Measurements from ENCODE around the gene GABRA5. TPM values are rescaled to one million over a fixed set of nuclear protein-coding genes. Genes with fewer than 3 reads are reported as not detected.
"Not testable (repeated sequence)": the region's sequence is repeated elsewhere in the genome, so short reads cannot be mapped to it uniquely, and the experiment has no call there.

Gene GABRA5
- total RNA-seq, 4 donors from 2014 or later = not detected

DNA sequence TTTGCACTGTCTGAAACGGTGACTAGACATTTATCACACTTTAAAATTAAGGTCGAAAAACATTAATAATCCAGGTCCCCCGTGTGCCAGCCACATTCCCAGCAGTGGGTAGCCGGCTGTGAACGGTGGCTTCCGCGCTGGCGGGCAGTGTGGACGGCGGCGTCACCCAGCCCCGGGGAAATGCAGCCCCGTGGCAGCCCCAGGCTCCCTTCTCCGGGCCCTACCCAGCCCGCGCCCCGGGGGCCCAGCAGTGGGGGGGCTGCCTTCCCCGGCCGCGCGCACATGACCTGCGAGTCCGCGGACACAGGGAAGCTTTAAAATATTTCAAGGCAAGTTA is 25.3 kb downstream of the GABRA5 start:
- ATAC-seq (ENCODE audit: low FRiP score) = no peak
- no peak for DNase-seq (ENCODE audit: low spot score)
- TF ChIP-seq, protein P1, sequence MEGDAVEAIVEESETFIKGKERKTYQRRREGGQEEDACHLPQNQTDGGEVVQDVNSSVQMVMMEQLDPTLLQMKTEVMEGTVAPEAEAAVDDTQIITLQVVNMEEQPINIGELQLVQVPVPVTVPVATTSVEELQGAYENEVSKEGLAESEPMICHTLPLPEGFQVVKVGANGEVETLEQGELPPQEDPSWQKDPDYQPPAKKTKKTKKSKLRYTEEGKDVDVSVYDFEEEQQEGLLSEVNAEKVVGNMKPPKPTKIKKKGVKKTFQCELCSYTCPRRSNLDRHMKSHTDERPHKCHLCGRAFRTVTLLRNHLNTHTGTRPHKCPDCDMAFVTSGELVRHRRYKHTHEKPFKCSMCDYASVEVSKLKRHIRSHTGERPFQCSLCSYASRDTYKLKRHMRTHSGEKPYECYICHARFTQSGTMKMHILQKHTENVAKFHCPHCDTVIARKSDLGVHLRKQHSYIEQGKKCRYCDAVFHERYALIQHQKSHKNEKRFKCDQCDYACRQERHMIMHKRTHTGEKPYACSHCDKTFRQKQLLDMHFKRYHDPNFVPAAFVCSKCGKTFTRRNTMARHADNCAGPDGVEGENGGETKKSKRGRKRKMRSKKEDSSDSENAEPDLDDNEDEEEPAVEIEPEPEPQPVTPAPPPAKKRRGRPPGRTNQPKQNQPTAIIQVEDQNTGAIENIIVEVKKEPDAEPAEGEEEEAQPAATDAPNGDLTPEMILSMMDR (IDR thresholded peaks at IDR 0.05) = no peak

DNA sequence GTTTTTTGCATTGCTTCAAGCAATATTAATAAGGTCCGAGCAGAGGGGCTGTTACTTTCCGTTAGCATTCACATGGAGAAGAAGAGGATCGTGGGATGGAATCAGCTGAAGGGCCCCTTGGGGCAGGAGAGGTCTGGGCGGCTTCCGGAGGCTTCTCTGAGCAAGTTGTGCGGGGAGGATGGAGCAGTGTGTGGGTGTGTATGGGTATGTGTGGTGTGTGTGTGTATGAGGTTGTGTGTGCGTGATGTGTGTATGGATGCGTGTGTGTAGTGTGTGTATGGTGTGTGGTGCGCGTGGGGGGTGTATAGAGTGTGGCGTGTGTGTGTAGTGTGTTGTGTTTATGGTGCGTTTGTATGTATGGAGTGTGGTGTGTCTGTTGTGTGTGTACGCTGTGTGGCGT is 25.8 kb downstream of the GABRA5 start:
- ATAC-seq (ENCODE audit: low FRiP score) (no peak), DNase-seq (ENCODE audit: low spot score) (no peak)
- TF ChIP-seq, protein P1 (IDR thresholded peaks at IDR 0.05) = no peak

DNA sequence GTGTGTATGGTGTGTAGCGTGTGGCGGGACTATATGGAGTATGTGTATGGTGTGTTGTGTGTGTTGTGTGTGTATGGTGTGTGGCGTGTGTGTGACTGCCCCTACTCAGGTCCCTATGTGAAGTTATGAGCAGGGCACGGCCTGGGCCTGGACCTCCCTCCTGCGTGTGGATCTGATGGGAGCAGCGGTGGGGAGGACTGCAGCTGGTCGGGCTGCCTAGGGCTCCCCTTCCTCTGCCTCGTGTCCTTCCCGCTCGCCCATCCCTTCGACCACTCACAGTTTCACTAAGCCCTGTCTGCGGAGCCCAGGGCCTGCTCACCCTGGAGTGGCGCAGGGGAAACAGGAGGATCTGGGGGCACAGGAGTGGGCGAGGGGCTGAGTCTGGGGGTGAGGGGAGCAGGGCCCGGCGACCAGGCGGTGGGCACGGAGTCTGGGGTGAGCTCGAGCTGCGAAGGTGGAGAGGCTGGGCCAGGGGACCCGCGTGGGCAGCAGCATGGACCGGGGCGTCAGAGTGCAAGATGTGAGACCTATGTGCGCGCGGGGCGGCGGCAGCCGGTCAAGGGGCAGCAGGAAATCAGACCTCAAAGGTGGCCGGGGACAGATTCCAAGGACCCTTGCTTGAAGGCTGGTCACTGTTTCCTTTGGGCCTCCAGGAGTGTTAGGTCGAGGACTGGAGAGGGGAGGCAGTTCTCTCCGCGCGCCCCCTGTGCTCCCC is 26.6 kb downstream of the GABRA5 start:
- no peak for ATAC-seq (ENCODE audit: low FRiP score)
- TF ChIP-seq, protein P1 (IDR thresholded peaks at IDR 0.05) = no peak
- DNase-seq (ENCODE audit: low spot score) = no peak

DNA sequence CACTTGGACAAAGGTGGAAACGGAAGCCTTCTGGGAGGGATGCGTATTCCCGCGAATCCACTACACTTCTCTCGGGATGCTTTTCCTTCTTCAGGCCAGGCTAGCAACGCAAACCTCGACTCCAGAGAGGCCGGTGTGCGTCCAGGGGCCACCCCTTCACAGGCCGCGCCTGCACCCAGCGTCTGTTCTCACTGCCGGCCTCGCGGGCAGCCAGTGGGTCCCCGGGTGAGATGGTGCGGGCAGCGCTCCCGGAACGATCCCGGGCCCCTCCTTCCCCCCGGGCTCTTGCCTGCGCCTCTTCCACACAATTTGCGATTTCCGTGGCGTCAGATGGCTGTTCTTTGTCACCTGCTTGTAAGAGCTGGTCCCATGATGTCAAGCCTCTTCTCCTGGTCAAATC is 27.3 kb downstream of the GABRA5 start:
- no peak for ATAC-seq (ENCODE audit: low FRiP score)
- DNase-seq (ENCODE audit: low spot score) = no peak
- TF ChIP-seq, protein P1 (IDR thresholded peaks at IDR 0.05) = no peak

DNA sequence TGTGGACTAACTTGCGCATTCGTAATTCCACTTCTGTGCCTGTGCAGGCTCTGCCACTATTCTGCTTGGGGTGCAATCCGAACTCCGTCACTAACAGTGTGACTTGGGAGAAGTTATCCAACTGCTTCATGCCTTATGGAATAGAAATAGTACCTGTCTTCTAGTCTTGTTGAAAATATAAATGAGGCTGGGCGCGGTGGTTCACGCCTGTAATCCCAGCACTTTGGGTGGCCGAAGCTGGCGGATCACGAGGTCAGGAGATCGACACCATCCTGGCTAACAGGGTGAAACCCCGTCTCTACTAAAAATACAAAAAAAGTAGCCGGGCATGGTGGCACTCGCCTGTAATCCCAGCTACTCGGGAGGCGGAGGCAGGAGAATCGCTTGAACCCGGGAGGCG is 28.5 kb downstream of the GABRA5 start:
- not testable (repeated sequence) for DNase-seq (ENCODE audit: low spot score); ATAC-seq (ENCODE audit: low FRiP score)

DNA sequence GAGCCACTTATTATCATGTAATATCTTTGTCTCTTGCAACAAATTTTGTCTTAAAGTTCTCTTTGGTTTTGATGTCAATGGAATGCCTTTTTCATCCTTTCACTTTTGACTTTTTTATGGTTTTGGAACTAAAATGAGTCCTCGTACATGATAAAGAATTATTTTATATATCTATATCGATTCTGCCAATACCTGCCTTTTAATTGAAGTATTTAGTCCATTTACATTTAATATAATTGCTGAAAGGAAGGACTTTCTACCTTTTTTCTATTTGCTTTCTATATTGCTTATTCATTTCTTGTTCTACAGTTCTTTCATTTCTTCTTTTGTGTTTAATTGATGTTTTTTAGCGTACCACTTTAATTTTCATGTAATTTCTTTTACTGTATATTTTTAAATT is 32.8 kb downstream of the GABRA5 start:
- TF ChIP-seq, protein P1 (IDR thresholded peaks at IDR 0.05) = no peak
- DNase-seq (ENCODE audit: low spot score) (no peak), ATAC-seq (ENCODE audit: low FRiP score) (no peak)

DNA sequence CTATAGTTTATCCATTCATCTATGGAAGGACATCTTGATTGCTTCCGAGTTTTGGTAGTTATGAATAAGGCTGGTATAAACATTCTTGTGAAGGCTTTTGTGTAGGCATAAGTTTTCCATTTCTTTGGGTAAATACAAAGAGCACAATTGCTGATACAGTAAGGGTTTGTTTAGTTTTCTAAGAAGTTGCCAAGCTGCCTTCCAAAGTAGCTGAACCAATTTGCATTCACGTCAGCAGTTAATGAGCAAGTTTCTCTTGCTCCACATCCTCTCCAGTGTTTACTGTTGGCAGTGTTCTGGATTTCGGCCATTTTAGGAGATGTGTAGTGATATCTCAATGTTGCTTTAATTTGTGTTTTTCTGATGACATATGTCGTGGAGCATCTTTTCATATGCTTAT is 34.2 kb downstream of the GABRA5 start:
- ATAC-seq (ENCODE audit: low FRiP score) (no peak), DNase-seq (ENCODE audit: low spot score) (no peak)
- TF ChIP-seq, protein P1 (IDR thresholded peaks at IDR 0.05) = no peak
